ENCODE measurements around the gene SERPINF2. TPM values are rescaled to one million over a fixed set of nuclear protein-coding genes. Genes with fewer than 3 reads are reported as not detected.
"Not testable (repeated sequence)": the region's sequence is repeated elsewhere in the genome, so short reads cannot be mapped to it uniquely, and the experiment has no call there.

SERPINF2 gene
- total RNA-seq, 1 donor from 2014 or later = 28.3 TPM

DNA sequence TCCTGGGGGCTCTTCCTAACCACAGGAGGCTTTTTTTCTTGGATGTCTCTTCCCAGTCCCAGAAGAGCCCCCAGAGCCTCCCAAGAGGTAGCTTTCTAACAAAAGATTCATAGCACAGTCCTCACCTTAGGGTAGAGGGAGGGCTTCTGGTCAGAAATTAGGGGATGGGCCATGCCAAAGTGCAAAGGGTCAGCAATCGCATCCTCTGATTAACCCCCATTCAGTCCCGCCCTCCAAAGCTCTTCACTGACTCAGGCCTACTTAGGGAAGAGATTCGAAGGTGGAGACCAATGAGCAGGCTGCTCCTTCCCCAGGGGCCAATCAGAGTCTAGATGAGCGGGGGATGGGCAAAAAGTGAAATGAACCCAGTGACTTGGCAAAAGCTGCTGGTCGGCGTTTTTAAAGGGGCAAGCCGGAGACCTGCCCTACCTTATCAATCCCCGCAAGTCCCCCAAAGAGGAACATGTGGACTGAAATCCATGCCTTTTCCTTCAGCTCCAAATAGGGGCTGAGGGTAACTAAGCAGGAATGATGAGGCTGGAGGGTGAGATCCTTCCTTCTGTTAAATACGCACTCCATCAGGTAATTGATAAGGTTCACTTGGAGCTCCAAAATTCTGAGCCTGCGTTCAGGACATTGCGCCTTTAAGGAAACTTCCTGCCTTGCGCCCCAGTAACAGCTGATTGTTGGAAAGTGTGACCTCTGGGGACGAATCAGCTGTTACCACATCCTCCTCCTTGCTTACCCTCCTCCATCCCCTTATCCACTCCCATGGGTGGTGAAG is 25.6 kb upstream of the SERPINF2 start:
- DNase-seq (ENCODE audit: extremely low spot score, unreplicated experiment) = peak; percentile 89
- H3K4me1 Mint-ChIP-seq (ENCODE audit: unreplicated experiment) = peaks cover 21% of the 10 kb centered on the region
- TF ChIP-seq, protein P1, sequence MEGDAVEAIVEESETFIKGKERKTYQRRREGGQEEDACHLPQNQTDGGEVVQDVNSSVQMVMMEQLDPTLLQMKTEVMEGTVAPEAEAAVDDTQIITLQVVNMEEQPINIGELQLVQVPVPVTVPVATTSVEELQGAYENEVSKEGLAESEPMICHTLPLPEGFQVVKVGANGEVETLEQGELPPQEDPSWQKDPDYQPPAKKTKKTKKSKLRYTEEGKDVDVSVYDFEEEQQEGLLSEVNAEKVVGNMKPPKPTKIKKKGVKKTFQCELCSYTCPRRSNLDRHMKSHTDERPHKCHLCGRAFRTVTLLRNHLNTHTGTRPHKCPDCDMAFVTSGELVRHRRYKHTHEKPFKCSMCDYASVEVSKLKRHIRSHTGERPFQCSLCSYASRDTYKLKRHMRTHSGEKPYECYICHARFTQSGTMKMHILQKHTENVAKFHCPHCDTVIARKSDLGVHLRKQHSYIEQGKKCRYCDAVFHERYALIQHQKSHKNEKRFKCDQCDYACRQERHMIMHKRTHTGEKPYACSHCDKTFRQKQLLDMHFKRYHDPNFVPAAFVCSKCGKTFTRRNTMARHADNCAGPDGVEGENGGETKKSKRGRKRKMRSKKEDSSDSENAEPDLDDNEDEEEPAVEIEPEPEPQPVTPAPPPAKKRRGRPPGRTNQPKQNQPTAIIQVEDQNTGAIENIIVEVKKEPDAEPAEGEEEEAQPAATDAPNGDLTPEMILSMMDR (conservative IDR thresholded peaks at IDR 0.05) = no peak
- H3K9me3 Mint-ChIP-seq = no peaks in the 10 kb centered on the region
- H3K36me3 Mint-ChIP-seq = no peaks in the 10 kb centered on the region
- peak overlapping the region; percentile 100 for H3K27ac Mint-ChIP-seq
- peak overlapping the region; percentile 96 for H3K4me3 Mint-ChIP-seq
- H3K27me3 Mint-ChIP-seq = no peaks in the 10 kb centered on the region

DNA sequence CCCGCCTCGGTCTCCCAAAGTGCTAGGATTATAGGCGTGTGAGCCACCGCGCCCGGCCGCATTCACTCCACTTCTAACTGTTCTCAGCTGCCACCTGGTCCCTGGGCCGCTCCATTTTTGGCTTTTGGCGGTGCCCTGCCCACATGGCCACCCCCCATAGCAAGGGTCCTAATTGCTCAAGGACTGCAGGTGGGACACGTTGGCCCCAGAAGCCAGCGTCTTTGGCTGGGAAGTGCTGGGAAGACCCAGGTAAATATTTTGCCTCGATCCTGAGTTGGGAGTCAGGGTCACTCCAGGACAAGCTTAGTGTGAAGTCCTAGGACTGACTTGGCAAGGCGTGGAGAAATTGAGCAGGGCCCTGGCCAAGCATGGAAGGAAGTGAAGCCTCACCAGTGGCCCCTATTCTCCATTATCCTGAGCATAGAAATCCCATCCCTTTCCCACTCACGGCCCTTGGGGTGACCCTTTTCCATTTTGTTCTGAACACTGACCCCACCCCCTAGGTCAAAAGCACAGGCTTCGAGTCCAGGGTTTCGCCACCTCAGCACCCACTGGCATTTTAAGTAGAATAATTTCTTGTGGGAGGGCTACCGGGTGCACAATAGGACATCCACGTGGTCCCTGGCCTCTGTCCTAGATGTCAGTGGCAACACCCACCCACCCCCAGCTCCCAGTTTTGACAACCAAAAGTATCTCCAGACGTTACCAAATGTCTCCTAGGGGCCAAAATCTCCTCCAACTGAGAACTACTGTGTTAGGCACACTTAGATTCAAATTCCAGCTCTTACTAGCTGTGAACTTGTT is 24.1 kb upstream of the SERPINF2 start:
- TF ChIP-seq, protein P1 (conservative IDR thresholded peaks at IDR 0.05) = no peak
- Mint-ChIP-seq H3K27me3 (no peaks in the 10 kb centered on the region), H3K9me3 (no peaks in the 10 kb centered on the region), H3K36me3 (no peaks in the 10 kb centered on the region), H3K27ac (peak overlapping the region; percentile 100), H3K4me3 (peak overlapping the region; percentile 96), H3K4me1 (ENCODE audit: unreplicated experiment) (peaks cover 12% of the 10 kb centered on the region)
- DNase-seq (ENCODE audit: extremely low spot score, unreplicated experiment) = no peak

DNA sequence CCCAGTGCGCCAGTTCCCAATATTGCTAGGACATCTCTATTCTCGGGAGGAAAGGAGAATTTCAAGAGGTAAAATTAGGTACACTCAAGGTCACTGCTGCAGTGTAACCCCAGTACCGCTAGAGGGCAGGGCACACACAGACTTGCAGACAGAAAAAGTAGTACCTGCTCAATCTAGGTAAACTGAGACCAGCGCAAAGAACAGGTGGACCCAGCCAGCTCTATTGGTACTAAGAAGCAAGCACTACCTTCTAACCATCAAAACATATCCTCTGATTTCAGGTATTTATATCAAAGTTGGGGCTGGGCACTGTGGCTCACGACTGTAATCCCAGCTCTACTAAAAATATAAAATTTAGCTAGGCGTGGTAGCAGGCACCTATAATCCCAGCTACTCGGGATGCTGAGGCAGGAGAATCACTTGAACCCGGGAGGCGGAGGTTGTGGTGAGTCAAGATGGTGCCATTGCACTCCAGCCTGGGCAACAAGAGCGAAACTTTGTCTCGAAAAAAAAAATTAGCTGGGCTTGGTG is 21.8 kb upstream of the SERPINF2 start:
- TF ChIP-seq, protein P1 (conservative IDR thresholded peaks at IDR 0.05) = peak; percentile 98
- no peak for DNase-seq (ENCODE audit: extremely low spot score, unreplicated experiment)
- H3K4me1 Mint-ChIP-seq (ENCODE audit: unreplicated experiment) = peaks cover 4% of the 10 kb centered on the region
- peak overlapping the region; percentile 77 for H3K4me3 Mint-ChIP-seq
- H3K27me3 Mint-ChIP-seq = no peaks in the 10 kb centered on the region
- peak overlapping the region; percentile 62 for H3K27ac Mint-ChIP-seq
- H3K36me3 Mint-ChIP-seq = no peaks in the 10 kb centered on the region
- no peaks in the 10 kb centered on the region for H3K9me3 Mint-ChIP-seq

DNA sequence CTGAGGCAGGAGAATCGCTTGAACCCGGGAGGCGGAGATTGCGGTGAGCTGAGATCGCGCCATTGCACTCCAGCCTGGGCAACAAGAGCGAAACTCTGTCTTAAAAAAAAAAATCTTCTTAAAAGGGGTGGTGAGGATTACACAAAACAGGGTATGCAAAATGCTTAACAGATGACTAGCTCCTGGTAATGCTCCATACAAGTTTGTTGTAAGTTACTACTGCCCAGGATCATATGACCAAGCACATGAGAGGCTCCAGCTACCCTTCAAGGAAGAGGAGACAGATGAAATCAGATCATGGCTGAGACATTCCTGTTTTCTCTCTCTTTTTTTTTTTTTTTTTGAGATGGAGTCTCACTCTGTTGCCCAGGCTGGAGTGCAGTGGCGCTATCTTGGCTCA is 20.6 kb upstream of the SERPINF2 start:
- H3K4me3 Mint-ChIP-seq; H3K4me1 Mint-ChIP-seq (ENCODE audit: unreplicated experiment); H3K36me3 Mint-ChIP-seq; H3K9me3 Mint-ChIP-seq; DNase-seq (ENCODE audit: extremely low spot score, unreplicated experiment); H3K27ac Mint-ChIP-seq; H3K27me3 Mint-ChIP-seq: not testable (repeated sequence)

DNA sequence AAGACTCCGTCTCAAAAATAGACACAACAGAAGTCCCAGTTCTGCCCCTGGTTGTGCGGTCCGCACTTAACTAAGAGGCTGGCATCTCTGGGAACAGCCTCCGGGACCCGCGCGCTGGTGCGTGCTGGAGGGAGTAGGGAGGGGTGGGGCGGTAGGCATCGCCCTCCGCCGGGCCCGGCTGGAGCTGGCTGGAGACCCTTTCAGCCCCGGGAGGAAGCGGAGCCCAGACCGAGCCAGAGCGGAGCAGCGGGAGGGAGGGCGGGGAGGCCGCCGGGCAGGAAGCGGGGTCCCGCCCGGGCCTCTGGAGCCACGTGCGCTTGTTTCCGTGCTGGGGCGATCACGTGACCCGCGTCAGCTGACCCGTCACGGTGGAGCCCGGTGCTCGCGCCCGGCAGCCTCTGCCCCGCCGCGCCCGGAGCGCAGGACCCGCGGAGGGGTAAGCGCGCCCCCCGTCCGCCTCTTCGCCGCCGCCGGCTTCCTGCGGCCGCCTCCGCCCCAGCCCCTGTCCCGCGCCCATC is 18.3 kb upstream of the SERPINF2 start, which contains the start of gene WDR81:
Gene WDR81 (plus strand): TSS at position 354 of the 518 bp plus-strand sequence. CDS start 256 bp downstream, outside the sequence.
- TF ChIP-seq, protein P1 (conservative IDR thresholded peaks at IDR 0.05) = no peak
- peak; percentile 91 for DNase-seq (ENCODE audit: extremely low spot score, unreplicated experiment)
- no peaks in the 10 kb centered on the region for H3K36me3 Mint-ChIP-seq
- H3K27me3 Mint-ChIP-seq = no peaks in the 10 kb centered on the region
- no peaks in the 10 kb centered on the region for H3K9me3 Mint-ChIP-seq
- peak within 1 kb of the TSS; percentile 81 for H3K4me3 Mint-ChIP-seq
- H3K27ac Mint-ChIP-seq = no peak within 1 kb of the TSS
- peaks cover 4% of the 10 kb centered on the region for H3K4me1 Mint-ChIP-seq (ENCODE audit: unreplicated experiment)
